GM19239 (cell line): ENCODE measurements around the gene ZNF490.
"Not testable (repeated sequence)": the region's sequence is repeated elsewhere in the genome, so short reads cannot be mapped to it uniquely, and the experiment has no call there.

Experiments
- DNase-seq: peaks from one replicate; pipeline ENCODE4 v3.0.0; 2011; ENCODE audit warnings: low spot score; ENCODE audit not compliant: insufficient read length
- FAIRE-seq: peaks from 2 replicates; lab custom pipeline; 2011; peaks lifted over from hg19 to GRCh38; lab: Jason Lieb, UNC

Gene ZNF490

GRCh38 chr19:12623361-12624031 is 12.9 kb upstream of the ZNF490 start:
- no peak for DNase-seq
- FAIRE-seq, result no peak

DNA sequence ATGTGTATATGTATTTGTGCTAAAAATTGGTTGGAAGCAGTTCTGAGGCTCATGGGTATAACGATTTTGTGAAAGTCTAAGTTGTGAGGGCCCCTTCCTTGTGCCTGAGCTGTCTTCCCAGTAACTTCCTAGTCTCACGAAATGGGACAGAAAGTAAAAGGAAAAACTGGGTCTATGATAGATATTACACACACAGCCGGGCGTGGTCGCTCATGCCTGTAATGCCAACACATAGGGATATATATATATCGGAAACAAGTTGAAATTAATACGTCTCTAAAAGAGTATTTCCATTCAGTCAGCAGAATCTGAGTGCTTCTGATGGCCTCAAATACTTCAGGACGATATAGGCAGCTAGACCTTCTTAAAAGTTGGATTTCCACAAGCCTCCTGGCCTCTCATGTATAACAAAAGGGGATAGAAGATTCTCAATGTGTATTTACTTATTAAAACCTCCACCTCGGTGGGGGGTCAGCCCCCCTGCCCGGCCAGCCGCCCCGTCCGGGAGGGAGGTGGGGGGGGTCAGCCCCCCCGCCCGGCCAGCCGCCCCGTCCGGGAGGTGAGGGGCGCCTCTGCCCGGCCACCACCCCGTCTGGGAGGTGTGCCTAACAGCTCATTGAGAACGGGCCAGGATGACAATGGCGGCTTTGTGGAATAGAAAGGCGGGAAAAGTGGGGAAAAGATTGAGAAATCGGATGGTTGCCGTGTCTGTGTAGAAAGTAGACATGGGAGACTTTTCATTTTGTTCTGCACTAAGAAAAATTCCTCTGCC is 10.8 kb upstream of the ZNF490 start:
- DNase-seq, FAIRE-seq: not testable (repeated sequence)

GRCh38 chr19:12617646-12618045 is 7.0 kb upstream of the ZNF490 start:
- FAIRE-seq (no peak), DNase-seq (no peak)

DNA sequence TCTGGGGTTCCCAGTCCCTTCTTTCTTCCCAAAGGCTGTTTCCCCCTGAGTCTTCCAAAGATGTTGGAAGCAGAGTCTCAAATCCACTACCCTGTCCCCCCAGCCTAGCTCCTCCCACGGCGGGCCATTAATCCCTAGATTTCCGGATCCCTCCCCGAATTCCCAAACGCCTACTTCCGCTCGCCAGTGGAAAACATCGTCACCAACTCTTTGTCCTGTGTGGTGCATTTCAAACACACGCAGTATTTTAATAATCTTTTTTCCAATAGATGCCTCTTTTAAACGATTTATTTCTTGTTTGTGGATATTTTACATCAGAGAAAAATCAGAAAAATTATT is 717 bp upstream of the ZNF490 start:
- no peak for DNase-seq

GRCh38 chr19:12607631-12608030 is 3.0 kb downstream of the ZNF490 start:
- FAIRE-seq (no peak), DNase-seq (no peak)

More for the DNA sequence above, 717 bp upstream of the ZNF490 start:
- no peak for FAIRE-seq

DNA sequence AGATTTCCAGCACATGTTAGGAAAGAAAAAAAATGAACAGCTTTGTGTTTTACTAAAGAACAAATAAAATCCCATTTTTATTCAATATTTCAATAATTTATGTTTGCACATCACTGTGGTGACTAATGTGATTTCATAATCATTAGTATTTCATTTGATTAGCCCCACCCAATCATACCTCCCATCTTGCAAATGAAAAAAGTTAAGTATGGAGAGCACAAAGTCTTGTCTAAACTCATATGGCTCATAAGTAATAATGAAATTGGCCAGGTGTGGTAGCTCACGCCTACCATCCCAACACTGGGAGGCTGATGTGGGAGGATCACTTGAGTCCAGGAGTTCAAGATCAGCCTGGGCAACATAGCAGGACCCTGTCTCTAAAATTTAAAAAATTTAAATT is 3.8 kb downstream of the ZNF490 start:
- FAIRE-seq (no peak), DNase-seq (no peak)

DNA sequence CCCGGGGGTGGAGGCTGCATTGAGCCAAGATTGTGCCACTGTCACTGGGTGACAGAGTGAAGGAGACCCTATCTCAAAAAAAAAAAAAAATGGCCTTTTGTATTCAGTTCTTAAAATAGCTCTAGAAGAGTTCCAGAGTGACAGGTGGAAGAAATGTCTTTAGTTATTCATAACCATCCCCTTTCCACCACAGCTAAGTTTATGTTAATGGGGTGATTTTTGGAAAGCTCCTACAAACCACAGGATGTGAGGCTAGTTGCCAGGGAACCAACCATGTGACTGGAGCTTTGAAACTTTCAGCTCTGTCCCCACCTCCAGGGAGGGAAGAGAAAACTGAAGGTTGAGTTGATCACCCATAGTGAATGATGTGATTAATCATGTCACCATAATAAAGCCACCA is 6.9 kb downstream of the ZNF490 start:
- FAIRE-seq (peak; percentile 71), DNase-seq (peak; percentile 42)

DNA sequence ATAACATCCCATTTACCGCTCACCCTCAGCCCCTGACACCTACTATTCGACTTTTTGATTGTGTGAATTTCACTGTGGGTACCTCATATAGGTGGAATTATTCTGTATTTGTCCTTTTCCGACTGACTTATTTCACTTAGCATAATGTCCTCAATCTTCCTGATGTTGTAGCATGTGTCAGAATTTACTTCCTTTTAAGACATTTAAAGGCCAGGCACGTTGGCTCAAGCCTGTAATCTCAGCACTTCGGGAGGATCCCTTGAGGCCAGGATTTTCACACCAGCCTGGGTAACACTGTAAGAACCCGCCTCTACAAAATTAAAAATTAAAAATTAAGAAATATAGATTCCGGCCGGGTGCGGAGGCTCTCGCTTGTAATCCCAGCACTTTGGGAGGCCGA is 13.0 kb downstream of the ZNF490 start:
- FAIRE-seq (no peak), DNase-seq (no peak)

DNA sequence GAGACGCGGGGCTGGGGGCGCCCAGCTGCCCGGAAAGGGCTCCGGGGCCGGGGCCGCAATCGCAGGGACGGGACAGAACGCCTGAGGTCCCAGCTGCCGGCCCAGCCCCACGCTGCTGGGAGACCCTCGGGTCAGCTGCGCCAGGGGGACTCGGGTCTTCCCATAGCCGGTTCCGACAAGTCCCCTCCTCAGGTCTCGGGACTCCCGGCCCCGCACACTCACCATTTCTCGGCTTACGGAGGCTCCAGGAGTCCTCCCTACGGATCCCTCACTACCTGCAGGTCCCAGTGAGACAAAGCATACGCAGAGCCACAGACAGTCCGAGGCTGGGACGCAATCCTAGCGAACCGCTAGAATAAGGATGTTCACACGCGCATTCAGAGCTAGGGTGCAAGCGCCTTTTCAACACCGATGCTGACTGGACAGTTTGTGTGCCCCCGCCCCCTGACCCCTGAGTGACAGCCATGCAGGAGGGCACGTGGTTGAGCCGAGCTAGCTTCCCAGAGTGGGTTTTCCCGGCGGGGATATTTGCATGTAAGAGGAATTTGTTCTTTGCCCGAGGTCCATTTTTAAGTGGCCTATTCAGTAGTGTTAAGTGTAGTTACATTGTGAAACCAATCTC is 13.6 kb downstream of the ZNF490 start:
- FAIRE-seq (no peak), DNase-seq (no peak)

GRCh38 chr19:12596485-12596884 is 14.1 kb downstream of the ZNF490 start:
- no peak for FAIRE-seq

GRCh38 chr19:12581100-12581499 is 29.5 kb downstream of the ZNF490 start:
- no peak for FAIRE-seq
- no peak for DNase-seq

More at GRCh38 chr19:12596485-12596884, 14.1 kb downstream of the ZNF490 start:
- no peak for DNase-seq

DNA sequence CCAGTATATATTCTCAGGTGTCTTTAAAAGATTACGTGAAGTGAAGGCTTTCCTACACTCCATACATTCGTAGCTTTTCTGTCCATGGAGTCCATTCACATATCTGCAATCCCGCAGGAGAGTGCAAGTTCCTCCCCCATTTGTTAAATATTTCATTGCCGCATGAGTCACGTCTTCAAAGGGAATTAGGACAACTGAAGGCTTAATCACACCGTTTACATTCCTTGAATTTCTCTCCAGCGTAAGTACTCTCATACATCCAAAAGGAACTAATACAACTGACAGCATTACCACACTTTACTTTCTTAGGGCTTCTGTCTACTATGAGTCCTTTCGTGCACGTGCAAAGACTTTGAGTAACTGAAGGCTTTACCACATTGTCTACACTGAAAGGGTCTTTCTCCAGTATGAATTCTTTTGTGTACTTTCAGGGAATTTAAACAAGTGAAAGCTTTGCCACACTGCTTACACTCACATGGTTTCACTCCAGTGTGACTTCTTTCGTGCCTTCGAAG is 30.4 kb downstream of the ZNF490 start:
- no peak for DNase-seq
- FAIRE-seq, result no peak

- no peak for DNase-seq
- FAIRE-seq, result no peak
Measured at GRCh38 chr19:12578641-12579040, 32.0 kb downstream of the ZNF490 start.

GRCh38 chr19:12574036-12574435 is 36.6 kb downstream of the ZNF490 start:
- FAIRE-seq (peak; percentile 83), DNase-seq (no peak)

- FAIRE-seq (no peak), DNase-seq (no peak)
Measured at GRCh38 chr19:12567951-12568350, 42.7 kb downstream of the ZNF490 start.

GRCh38 chr19:12566380-12566779 is 44.2 kb downstream of the ZNF490 start:
- not testable (repeated sequence) for DNase-seq, FAIRE-seq

GRCh38 chr19:12564016-12564664 is 46.5 kb downstream of the ZNF490 start:
- DNase-seq, result peak; percentile 93
- peak; percentile 96 for FAIRE-seq

GRCh38 chr19:12555456-12555930 is 55.1 kb downstream of the ZNF490 start:
- DNase-seq (no peak), FAIRE-seq (no peak)

DNA sequence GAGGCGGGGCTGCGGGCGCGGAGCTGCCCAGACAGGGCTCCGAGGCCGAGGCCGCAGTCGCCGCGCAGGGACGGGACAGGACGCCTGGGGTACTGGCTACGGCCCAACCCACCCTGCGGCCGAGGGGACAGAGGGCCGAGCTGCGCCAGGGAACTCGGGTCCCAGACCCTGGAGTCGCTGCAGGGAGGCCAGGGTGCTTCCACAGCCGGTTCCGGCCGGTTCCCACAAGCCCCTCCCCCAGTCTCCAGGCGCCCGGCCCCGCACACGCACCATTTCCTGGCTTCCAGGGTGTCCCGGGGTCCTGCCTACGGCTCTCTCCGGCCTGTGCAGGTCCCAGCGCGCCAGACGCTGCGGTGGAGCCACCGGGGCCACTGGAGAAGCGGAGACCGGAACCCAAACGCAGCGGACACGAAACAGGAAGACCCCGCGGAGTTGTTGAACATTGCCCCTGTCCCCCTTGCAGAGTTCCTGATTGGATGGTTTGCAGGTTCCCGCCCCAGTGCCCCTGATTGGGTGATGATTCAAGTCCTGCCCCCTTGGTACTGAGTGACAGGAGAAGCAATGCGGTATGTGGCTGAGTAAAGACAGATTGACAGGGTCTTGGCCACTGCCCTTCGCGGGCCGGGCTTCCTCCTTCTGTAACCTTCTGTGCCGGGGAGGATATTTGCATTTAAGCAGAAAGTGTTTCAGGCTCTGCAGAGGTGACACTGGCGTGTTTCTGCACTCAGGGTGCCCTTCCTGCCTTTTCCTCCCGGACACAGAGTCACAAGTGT is 59.4 kb downstream of the ZNF490 start, which contains the start of gene ZNF564:
Gene ZNF564, minus strand, starts transcription at position 423 of the 773 bp plus-strand sequence. Its CDS starts 150 bp downstream, at position 273.
- DNase-seq (peak; percentile 93), FAIRE-seq (peak; percentile 99)

DNA sequence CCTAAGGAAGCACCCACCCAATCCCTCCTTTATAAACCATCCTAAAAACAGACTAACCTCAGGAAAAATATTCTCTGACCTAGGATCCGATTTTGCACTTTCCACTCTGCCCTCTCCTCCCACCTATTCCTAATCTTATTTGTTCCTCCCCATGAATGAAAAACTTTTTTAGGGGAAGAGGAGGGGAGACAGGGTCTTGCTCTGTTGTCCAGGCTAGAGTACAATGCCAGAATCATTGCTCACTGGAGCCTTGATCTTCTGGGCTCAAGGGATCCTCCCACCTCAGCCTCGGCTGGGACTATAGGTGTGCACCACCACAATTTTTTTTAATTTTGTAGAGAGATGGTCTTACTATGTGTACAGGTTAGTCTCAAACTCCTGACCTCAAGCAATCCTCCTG is 63.7 kb downstream of the ZNF490 start:
- FAIRE-seq, result no peak
- no peak for DNase-seq
